ENCODE data around the gene PNPO.

GRCh38 chr17:47927821-47928400 lies 13.5 kb upstream of the PNPO start:
- TF ChIP-seq CTCF (IDR thresholded peaks at IDR 0.05; ENCODE audit: poor library complexity) (no peak), EZH2phosphoT487 (IDR thresholded peaks at IDR 0.05; ENCODE audit: low read depth, severe bottlenecking, unreplicated experiment) (no peak)

Data from hepatocyte (in vitro differentiated cells).